ENCODE results near the gene CDKN2B-AS1. TPM values are rescaled to one million over a fixed set of nuclear protein-coding genes. Genes with fewer than 3 reads are reported as not detected.

CDKN2B-AS1 gene
- total and polyA plus RNA-seq, 2 donors (not counting 1 experiment from before 2014, with no cell fraction given) = 1.3 to 2.5 TPM

- POLR2A ChIA-PET = no interaction called here
- Histone ChIP-seq H3K4me2 (replicated peaks; ENCODE audit: low read depth, low read length, poor library complexity, severe bottlenecking) (no peak overlapping the region), H3K79me2 (ENCODE audit: control insufficient read depth, insufficient read depth, low read length) (no peaks in the 10 kb centered on the region), H3K4me3 (ENCODE audit: control extremely low read depth in 1 of 5, extremely low read depth in 1 of 5, insufficient read depth in 1 of 5, low read depth in 2 of 5, low read length in 4 of 5) (no peak overlapping the region), H3K9ac (ENCODE audit: low read length) (no peak overlapping the region), H3K36me3 (replicated peaks in 1 of 2; ENCODE audit: control extremely low read depth in 1 of 2, control insufficient read depth in 1 of 2, extremely low read depth in 1 of 2, insufficient read depth in 2 of 2, low read length in 1 of 2) (no peaks in the 10 kb centered on the region), H2AFZ (ENCODE audit: insufficient read depth, low read depth, low read length, poor library complexity, severe bottlenecking) (no peak overlapping the region), H3K9me3 (ENCODE audit: control extremely low read depth in 1 of 3, control insufficient read depth in 2 of 3, insufficient read depth in 1 of 3, low read length in 2 of 3) (no peaks in the 10 kb centered on the region), H3K4me1 (ENCODE audit: control insufficient read depth in 2 of 2, insufficient read depth in 2 of 2, low read length in 2 of 2) (peaks cover 0 to 4% of the 10 kb centered on the region in 2 donors), H3K27ac (ENCODE audit: low read length in 2 of 2) (no peak overlapping the region), H4K20me1 (ENCODE audit: control insufficient read depth, insufficient read depth, low read length, poor library complexity, severe bottlenecking) (no peaks in the 10 kb centered on the region), H3K27me3 (replicated peaks in 1 of 4; ENCODE audit: control extremely low read depth in 1 of 4, control insufficient read depth in 3 of 4, insufficient read depth in 4 of 4, low read length in 3 of 4) (no peaks in the 10 kb centered on the region)
- Mint-ChIP-seq H3K4me1 (peaks cover 13% of the 10 kb centered on the region), H3K9me3 (ENCODE audit: insufficient read depth) (no peaks in the 10 kb centered on the region), H3K4me3 (no peak overlapping the region), H3K27me3 (peaks cover 6% of the 10 kb centered on the region), H3K27ac (no peak overlapping the region)
- whole genome bisulfite sequencing (ENCODE audit: insufficient coverage) = no CpG with 5 or more reads among the region's 3 CpGs
- TF ChIP-seq CTCF (IDR thresholded peaks at IDR 0.05) = no peak
- TF ChIP-seq EZH2 (IDR thresholded peaks at IDR 0.05; ENCODE audit: borderline replicate concordance, insufficient read depth, low read depth, low read length, poor library complexity, severe bottlenecking) = no peak
- ATAC-seq (ENCODE audit: low read depth) = no peak
- intact Hi-C loops (cut with micrococcal nuclease) = no loop called here
- CTCF ChIA-PET = no interaction called here
- no peak for DNase-seq
Measured at GRCh38 chr9:22078081-22078480, 83.5 kb downstream of the CDKN2B-AS1 start.

- Mint-ChIP-seq H3K27ac (no peak overlapping the region), H3K4me3 (no peak overlapping the region)
Measured at GRCh38 chr9:22079873-22080341, 85.3 kb downstream of the CDKN2B-AS1 start.

More at GRCh38 chr9:22079873-22080341, 85.3 kb downstream of the CDKN2B-AS1 start:
- H3K4me1 ChIP-seq (ENCODE audit: control insufficient read depth in 2 of 2, insufficient read depth in 2 of 2, low read length in 2 of 2) = peaks cover 0 to 4% of the 10 kb centered on the region in 2 donors
- CTCF ChIA-PET = no interaction called here
- H3K36me3 ChIP-seq (replicated peaks in 1 of 2; ENCODE audit: control extremely low read depth in 1 of 2, control insufficient read depth in 1 of 2, extremely low read depth in 1 of 2, insufficient read depth in 2 of 2, low read length in 1 of 2) = no peaks in the 10 kb centered on the region
- no peaks in the 10 kb centered on the region for H3K9me3 Mint-ChIP-seq (ENCODE audit: insufficient read depth)
- 70% methylated on average over 3 of the region's 4 CpGs for WGBS (ENCODE audit: insufficient coverage)
- H2AFZ ChIP-seq (ENCODE audit: insufficient read depth, low read depth, low read length, poor library complexity, severe bottlenecking) = no peak overlapping the region
- H3K9me3 ChIP-seq (ENCODE audit: control extremely low read depth in 1 of 3, control insufficient read depth in 2 of 3, insufficient read depth in 1 of 3, low read length in 2 of 3) = no peaks in the 10 kb centered on the region
- POLR2A ChIA-PET = interaction anchor here (0.7 kb wide), 1 partner anchor 640 kb away, joined by 4 read pairs; the partner anchor contains the start of gene IFNA1
- no peak overlapping the region for H3K4me3 ChIP-seq (ENCODE audit: control extremely low read depth in 1 of 5, extremely low read depth in 1 of 5, insufficient read depth in 1 of 5, low read depth in 2 of 5, low read length in 4 of 5)
- peaks cover 11% of the 10 kb centered on the region for H3K27me3 Mint-ChIP-seq
- no peak overlapping the region for H3K4me2 ChIP-seq (replicated peaks; ENCODE audit: low read depth, low read length, poor library complexity, severe bottlenecking)
- peaks cover 13% of the 10 kb centered on the region for H3K4me1 Mint-ChIP-seq
- no peak for ATAC-seq (ENCODE audit: low read depth)
- H3K27ac ChIP-seq (ENCODE audit: low read length in 2 of 2) = no peak overlapping the region
- no peak for DNase-seq
- TF ChIP-seq EZH2 (IDR thresholded peaks at IDR 0.05; ENCODE audit: borderline replicate concordance, insufficient read depth, low read depth, low read length, poor library complexity, severe bottlenecking) (no peak), CTCF (IDR thresholded peaks at IDR 0.05) (no peak)
- no peaks in the 10 kb centered on the region for H3K27me3 ChIP-seq (replicated peaks in 1 of 4; ENCODE audit: control extremely low read depth in 1 of 4, control insufficient read depth in 3 of 4, insufficient read depth in 4 of 4, low read length in 3 of 4)
- no peaks in the 10 kb centered on the region for H4K20me1 ChIP-seq (ENCODE audit: control insufficient read depth, insufficient read depth, low read length, poor library complexity, severe bottlenecking)
- intact Hi-C loops (cut with micrococcal nuclease) = no loop called here
- no peak overlapping the region for H3K9ac ChIP-seq (ENCODE audit: low read length)
- H3K79me2 ChIP-seq (ENCODE audit: control insufficient read depth, insufficient read depth, low read length) = no peaks in the 10 kb centered on the region
